Measurements from ENCODE around the gene C4orf51.

DNA sequence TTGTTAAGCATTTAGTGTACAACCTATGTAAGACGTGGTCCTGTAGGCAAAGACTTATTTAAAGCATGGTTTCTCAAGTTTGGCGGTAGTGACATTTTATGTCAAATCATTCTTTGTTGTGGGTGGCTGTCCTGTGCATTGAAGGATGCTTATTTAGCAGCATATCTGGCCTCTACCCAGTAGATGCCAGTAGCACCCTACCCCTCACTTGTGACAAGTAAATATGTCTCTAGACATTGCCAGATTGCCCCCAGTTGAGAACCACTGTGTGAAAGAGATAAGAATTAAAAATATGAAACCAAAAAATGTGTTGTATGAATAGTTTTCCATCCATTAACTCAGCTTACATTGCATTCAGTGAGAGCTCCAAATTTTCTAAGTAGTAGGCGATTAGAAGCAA is 35.2 kb upstream of the C4orf51 start:
- TF ChIP-seq, protein P1, sequence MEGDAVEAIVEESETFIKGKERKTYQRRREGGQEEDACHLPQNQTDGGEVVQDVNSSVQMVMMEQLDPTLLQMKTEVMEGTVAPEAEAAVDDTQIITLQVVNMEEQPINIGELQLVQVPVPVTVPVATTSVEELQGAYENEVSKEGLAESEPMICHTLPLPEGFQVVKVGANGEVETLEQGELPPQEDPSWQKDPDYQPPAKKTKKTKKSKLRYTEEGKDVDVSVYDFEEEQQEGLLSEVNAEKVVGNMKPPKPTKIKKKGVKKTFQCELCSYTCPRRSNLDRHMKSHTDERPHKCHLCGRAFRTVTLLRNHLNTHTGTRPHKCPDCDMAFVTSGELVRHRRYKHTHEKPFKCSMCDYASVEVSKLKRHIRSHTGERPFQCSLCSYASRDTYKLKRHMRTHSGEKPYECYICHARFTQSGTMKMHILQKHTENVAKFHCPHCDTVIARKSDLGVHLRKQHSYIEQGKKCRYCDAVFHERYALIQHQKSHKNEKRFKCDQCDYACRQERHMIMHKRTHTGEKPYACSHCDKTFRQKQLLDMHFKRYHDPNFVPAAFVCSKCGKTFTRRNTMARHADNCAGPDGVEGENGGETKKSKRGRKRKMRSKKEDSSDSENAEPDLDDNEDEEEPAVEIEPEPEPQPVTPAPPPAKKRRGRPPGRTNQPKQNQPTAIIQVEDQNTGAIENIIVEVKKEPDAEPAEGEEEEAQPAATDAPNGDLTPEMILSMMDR (IDR thresholded peaks at IDR 0.05), result no peak
- TF ChIP-seq EZH2 (IDR thresholded peaks at IDR 0.05; ENCODE audit: borderline replicate concordance, insufficient read depth, low read depth, low read length, poor library complexity, severe bottlenecking), result no peak

Measured in B cell (primary cell).